GM19023 (cell line): Measurements from ENCODE around the gene MMP23B.
"Not testable (repeated sequence)": the region's sequence is repeated elsewhere in the genome, so short reads cannot be mapped to it uniquely, and the experiment has no call there.

Source experiments
- ATAC-seq: cut with Tn5 transposase; IDR thresholded peaks from one replicate; pipeline ENCODE4 v1.9.1; 2021; ENCODE audit warnings: mild to moderate bottlenecking, moderate library complexity; ENCODE audit not compliant: unreplicated experiment

Gene MMP23B

GRCh38 chr1:1629430-1630190 lies 2.4 kb upstream of the MMP23B start:
- ATAC-seq, result no peak

DNA sequence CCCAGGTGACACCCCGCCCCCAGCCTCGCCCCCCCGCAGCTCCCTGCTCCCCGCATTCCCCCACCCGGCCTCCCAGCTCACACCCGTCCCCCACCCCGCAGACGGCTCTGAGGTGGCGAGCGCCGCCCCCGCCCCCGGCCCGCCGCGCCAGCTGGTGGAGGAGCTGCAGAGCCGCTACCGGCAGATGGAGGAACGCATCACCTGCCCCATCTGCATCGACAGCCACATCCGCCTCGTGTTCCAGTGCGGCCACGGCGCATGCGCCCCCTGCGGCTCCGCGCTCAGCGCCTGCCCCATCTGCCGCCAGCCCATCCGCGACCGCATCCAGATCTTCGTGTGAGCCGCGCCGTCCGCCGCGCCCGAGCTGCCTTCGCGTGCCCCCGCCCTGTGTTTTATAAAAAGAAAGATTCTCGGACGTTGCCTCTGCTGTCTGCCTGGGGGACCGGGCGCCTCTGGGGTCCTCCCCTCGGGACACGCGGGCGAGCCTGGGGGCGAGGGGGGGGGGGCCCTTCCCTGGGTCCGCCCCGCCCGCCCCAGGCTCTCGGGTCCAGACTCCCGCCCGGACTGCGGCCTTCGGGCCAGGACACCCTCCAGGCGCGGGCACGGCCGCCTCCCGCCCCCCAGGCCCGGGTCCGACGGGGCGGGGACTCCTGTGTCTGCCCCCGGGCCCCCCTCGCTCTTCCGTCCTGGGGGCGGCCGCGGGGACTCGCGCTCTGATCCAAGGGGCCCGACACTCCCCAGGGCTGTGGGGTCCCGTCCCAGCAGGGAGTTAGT lies 1.6 kb upstream of the MMP23B start:
- ATAC-seq, result peak; percentile 54

DNA sequence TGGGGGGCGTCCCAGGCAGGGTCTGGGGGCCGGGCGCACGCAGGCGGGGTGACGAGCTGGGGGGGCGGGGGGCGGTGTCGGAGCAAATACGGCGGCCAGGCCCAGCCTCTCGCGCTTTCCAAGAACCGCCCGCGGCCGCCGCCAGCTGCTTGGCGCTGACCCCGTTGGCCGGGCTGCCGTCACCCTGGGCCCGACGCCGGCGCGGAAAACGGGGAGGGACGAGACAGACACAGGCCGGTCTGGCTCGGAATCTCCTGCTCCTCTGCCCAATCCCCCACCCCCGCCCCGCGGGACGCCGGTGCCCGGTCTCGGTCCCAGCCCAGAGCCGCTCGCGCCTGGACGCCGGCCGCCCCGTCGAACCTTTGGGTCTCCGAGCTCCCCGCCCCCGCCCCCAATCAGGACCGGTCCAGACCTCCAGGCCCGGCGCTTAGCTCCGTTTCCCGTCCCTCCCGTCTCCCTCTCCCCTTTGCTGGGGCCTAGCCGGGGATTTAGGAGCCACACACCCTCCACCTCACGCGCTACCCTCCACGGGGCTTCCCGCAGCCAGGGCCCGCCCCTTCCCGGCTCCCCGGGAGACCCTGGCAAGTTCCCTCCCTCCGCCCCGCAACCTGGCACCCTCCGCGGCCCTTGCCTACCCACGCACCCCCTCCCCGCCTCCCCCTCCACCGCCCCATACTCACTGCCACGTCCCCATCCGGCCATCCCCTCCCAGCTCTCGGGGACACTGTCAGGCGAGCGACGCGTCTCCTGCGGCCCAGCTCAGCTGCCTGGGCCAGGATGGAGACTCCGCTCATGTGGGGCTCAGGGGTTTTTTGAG lies 800 bp upstream of the MMP23B start:
- ATAC-seq, result no peak

DNA sequence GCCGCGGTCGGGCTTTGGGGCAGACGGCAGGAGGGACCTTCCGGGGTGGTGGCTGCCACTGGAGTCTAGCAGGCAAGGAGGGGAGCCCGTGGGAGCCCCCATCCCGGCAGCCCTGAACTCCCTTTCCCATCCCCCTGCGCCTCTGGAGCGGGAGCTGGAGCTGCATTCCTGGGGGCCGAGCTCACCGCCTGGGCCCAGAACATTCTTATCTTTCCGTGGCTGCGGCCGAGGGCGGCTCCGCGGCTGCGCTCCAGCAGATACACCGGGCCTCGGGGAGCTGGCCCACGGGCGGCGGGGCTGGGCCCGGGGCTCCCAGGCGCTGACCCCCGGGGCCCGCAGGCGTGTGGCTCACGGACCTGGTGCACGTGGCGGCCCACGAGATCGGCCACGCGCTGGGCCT lies 1.4 kb downstream of the MMP23B start:
- not testable (repeated sequence) for ATAC-seq

GRCh38 chr1:1634613-1635012 lies 2.6 kb downstream of the MMP23B start:
- not testable (repeated sequence) for ATAC-seq

DNA sequence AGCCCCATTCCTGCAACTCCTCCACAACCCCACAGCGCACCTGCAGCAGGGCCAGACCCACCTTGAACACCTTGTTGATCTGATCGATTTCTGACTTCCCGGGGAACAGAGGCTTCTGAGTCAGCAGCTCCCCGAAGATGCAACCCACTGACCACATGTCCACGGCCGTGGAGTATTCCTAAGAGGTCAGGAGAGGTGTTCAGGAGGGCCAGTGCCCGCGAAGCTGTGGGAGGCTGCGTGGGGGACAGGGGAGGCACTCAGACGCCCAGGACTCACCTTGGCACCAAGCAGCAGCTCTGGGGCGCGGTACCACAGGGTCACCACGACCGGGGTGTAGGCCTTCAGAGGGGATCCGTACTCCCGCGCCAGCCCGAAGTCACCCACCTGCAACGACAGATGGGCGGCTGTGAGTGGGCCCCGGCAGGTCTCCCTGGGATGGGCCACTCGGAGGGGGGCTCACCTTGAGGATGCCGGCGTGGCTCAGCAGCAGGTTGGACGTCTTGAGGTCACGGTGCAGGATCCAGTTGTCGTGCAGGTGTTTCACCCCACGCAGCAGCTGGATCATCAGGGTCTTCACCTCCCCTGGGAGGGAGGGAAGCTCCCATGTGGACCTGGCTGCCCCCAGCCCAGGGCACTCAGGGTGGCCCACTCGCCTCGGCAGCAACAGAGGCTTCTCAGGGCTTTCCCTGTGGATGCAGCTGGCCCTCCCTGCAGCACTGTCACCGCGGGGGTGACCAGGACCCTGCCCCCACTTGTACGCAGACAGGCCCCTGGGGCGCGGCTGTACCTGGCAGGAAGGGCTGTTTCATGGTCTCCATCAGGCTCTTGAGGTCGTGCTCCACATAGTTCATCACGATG lies 4.9 kb downstream of the MMP23B start:
- ATAC-seq, result not testable (repeated sequence)

GRCh38 chr1:1637479-1637875 lies 5.5 kb downstream of the MMP23B start:
- ATAC-seq, result not testable (repeated sequence)

DNA sequence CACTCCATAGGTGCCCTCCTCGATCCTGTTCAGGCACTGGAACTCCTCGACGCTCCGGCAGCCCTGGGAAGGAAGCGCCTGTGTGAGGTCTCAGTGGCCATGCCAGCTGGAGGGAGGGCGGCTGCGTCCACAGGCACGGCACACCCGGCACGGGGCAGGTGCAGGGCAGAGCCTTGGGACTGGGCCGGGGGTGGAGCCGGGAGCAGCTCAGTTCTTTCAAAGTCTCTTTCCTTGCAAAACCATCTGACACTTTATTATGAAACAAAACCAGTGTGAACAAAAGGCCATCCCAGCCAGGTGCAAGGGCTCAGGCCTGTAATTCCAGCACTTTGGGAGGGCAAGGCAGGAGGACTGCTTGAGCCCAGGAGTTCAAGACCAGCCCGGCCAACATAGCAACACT lies 6.6 kb downstream of the MMP23B start:
- ATAC-seq, result not testable (repeated sequence)

DNA sequence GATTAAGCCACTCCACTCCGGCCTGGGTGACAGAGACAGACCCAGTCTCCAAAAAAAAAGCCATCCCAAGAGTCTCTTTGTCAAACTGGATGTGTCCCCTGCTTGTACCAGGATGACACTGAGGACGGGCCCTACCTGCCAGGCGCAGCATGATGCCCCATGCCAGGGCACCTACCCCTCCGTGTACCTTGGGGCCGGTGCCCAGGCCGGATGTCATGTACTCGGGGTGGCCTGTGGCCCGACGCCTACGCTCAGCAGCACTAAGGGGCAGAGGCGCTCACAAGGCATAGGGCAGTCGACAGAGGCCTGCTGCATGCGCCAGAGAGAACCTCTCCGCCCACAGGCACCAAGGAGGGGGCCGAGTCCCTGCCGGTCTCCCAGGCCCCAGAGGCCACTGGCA lies 7.4 kb downstream of the MMP23B start:
- not testable (repeated sequence) for ATAC-seq

DNA sequence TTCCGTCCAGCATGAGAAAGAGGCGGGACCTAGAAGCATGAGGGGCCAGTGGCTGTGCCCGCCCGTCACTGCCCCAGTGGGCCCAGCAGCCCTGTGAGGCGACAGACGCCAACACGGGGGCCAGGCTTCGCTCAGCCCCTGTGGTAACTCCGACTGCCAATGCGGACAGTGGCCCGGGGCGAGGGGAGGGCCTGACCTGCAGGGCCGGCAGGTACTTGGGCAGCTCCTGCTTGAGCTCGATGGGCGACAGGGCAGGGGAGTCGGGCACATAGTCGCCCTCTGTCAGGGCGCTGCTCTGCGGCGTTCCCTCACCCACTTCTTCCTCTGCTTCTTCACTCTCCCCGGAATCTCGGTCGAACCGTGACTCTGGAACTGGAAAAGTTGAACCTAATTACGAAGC lies 8.1 kb downstream of the MMP23B start:
- ATAC-seq, result not testable (repeated sequence)

DNA sequence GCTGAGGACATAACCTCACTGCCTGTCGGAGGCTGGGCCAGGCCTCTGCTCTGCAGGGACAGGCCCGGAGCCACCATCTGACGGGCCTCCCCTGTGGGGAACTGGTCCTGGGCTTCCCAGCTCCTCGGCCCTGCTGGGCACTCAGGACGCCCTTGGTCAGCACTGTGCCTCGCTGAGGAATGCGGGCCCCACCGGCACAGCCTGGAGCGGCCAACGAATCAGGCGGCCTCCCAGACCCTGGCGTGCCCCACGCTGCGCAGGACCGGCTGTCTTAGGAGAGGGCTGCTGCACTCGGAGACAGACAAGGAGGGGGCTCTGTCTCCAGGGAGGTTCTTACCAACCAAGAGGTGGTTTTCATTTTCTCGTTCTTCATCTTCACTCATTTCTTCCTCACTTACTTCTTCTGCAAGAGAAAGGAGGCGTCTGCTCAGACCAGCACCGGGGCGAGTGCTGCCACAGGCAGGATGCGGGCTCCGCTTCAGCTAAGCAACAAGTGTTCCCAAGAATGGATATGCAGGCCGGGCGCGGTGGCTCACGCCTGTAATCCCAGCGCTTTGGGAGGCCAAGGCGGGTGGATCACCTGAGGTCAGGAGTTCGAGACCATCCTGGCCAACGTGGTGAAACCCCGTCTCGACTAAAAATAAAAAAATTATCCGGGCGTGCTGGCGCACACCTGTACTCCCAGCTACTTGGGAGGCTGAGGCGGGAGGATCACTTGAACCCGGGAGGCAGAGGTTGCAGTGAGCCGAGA lies 8.9 kb downstream of the MMP23B start:
- not testable (repeated sequence) for ATAC-seq

DNA sequence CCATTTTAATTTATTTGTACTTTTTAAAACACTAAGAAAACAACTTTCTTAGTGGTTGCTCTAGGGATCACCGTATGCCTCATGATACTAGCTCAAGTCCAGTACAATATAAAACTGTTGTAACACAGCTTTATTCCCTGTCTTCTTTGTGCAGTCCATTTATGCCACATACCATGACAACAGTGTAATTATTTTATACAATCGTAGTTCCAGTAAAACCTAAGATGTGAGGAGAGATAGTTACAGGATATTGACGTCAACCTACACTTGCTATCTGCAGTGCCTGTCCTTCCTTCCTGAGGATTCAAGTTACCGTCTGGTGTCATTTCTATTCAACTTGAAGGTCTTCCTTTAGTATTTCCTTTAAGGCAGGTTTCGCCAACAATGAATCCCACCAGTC lies 14.4 kb downstream of the MMP23B start:
- ATAC-seq, result not testable (repeated sequence)

- not testable (repeated sequence) for ATAC-seq
Measured at GRCh38 chr1:1647567-1648241, 15.7 kb downstream of the MMP23B start.

- not testable (repeated sequence) for ATAC-seq
Measured at GRCh38 chr1:1648265-1648664, 16.3 kb downstream of the MMP23B start.

GRCh38 chr1:1658583-1659549 lies 26.9 kb downstream of the MMP23B start, which contains the start of gene CDK11B:
Gene CDK11B, minus strand, starts transcription at chr1:1659004. Its CDS starts 1,519 bp downstream, at chr1:1657485.
- peak; percentile 90 for ATAC-seq

GRCh38 chr1:1662392-1662791 lies 30.4 kb downstream of the MMP23B start:
- not testable (repeated sequence) for ATAC-seq

DNA sequence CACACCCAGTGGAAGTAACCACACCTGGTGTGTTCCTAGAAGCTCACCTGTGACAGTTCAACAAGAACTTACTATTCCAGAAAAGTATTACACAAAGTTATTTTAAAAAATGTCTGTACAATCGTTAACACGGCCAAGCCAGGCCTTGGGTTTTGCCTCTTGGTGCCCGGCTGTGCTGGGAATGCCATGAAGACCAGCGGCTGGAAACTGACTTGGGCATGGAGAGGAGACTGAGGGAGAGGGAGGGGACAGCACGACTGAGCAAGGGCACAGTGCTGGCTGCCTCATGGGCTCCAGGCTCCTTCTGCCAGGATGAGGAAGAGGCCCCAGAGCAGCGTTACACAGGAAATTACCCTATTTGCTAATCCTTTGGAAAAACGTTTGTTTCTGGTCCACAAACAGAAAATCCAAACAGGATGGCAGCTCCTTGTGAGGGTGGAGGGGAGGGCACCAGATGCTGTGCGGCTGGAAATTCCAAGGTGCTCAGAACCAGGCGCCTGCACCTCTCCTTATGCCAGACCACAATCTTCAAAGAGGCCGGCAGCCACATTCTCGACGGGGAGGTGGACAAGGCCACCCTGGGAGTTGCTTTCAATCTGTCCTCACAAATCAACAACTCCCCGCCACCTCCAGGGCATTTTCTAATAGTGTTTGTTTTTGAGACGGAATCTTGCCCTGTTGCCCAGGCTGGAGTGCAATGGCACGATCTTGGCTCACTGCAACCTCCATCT lies 31.0 kb downstream of the MMP23B start:
- ATAC-seq, result not testable (repeated sequence)
